Measurements from ENCODE around the gene ARAP1. TPM values are rescaled to one million over a fixed set of nuclear protein-coding genes. Genes with fewer than 3 reads are reported as not detected.

The ARAP1 gene
- total RNA-seq, 1 donor from 2014 or later = 60.2 TPM

DNA sequence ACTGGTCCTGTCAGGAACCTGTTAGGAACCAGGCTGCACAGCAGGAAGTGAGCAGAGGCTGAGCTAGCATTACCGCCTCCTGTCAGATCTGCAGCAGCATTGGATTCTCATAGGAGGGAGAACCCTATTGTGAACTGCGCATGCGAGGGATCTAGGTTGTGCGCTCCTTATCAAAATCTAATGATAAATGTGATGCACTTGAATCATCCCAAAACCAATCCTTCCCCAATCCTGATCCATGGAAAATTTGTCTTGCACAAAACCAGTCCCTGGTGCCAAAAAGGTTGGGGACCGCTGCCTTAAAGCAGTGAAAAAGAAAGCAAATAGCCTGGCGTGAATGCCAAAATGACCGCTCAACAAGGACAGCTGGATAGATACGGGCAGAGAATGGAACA lies 1.9 kb upstream of the ARAP1 start:
- no peak overlapping the region for H3K4me3 ChIP-seq (ENCODE audit: low read depth, low read length)
- TF ChIP-seq, protein P1, sequence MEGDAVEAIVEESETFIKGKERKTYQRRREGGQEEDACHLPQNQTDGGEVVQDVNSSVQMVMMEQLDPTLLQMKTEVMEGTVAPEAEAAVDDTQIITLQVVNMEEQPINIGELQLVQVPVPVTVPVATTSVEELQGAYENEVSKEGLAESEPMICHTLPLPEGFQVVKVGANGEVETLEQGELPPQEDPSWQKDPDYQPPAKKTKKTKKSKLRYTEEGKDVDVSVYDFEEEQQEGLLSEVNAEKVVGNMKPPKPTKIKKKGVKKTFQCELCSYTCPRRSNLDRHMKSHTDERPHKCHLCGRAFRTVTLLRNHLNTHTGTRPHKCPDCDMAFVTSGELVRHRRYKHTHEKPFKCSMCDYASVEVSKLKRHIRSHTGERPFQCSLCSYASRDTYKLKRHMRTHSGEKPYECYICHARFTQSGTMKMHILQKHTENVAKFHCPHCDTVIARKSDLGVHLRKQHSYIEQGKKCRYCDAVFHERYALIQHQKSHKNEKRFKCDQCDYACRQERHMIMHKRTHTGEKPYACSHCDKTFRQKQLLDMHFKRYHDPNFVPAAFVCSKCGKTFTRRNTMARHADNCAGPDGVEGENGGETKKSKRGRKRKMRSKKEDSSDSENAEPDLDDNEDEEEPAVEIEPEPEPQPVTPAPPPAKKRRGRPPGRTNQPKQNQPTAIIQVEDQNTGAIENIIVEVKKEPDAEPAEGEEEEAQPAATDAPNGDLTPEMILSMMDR (conservative IDR thresholded peaks at IDR 0.05; ENCODE audit: low read depth, low read length) = no peak
- no peak for DNase-seq (ENCODE audit: low read depth)

GRCh38 chr11:72753341-72754148 lies 1.3 kb upstream of the ARAP1 start:
- H3K4me3 ChIP-seq (ENCODE audit: low read depth, low read length) = no peak overlapping the region
- TF ChIP-seq, protein P1 (conservative IDR thresholded peaks at IDR 0.05; ENCODE audit: low read depth, low read length) = peak; percentile 27
- DNase-seq (ENCODE audit: low read depth) = no peak

DNA sequence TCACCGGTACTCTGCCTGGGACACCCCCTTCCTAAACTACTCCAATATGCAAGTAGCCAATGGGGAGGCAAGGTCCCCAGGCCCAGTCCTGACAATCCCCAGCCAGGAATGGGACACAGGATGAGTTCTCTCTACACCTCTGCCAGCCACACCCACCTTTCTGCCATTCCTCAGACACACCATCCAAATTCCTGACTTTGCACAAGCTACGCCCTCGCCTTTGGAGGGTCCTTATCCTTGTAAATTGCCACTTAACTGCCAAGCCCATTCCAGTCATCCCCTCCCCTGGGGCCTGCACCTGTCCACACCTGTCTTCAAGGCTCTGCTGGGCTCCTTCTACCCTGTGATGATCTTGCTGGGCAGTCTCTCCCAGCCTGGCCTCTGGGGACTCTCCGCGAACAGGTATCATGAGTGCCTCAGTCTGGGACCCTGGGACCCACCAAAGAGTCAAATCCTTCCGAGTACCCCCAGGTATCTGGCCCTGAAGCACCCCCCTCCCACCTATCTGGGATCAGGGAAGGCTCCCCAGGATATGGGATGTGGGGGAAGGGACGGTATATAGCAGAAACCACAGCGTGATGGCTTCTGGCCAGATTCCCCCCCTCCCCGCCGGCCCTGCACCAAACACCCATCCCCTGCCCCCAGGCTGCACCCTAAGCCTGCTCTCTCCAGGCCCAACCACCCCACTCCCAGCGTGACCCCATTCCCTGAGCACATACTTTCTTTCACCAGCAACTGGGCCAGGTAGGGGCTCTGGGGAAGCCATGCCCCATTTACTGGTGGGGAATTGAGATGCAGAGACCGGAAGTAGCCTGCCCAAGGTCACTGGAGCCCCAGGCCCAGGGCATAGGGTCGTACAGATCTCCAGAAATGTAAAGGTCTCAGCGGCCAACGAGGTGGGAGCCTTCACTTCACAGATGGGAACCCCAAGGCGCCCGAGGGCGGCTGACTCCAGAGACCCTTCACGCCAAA lies 806 bp downstream of the ARAP1 start:
- DNase-seq (ENCODE audit: low read depth) = no peak
- TF ChIP-seq, protein P1 (conservative IDR thresholded peaks at IDR 0.05; ENCODE audit: low read depth, low read length) = no peak
- peak overlapping the region; percentile 68 for H3K4me3 ChIP-seq (ENCODE audit: low read depth, low read length)

DNA sequence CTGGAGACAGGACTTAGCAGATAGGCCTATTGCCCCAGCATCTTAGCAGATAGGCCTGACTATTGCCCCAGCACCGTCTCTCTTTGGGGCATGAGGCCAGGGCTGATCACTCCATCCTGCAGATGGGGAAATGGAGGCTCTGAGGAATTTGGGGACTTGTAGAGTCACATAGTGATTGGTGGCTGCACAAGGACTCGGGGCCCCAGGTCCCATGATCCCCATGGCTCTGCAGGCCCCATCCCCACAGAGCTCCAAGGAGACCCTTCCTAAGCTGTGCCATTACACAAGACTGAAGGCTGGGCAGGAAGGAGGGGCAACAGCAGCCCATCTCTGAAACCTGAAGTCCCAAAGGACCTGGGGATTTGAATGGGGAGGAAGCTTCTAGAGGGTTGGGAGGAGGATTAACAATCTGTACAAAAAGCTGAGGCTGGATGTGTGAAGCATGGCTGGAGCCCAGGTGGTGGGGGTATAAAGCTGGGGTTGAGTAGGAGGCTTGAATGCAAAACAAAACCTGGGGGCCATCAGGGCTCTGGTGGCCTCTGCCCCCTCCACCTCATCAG lies 1.6 kb downstream of the ARAP1 start:
- DNase-seq (ENCODE audit: low read depth) = no peak
- TF ChIP-seq, protein P1 (conservative IDR thresholded peaks at IDR 0.05; ENCODE audit: low read depth, low read length) = no peak
- H3K4me3 ChIP-seq (ENCODE audit: low read depth, low read length) = peak overlapping the region; percentile 68

- no peak overlapping the region for H3K4me3 ChIP-seq (ENCODE audit: low read depth, low read length)
- TF ChIP-seq, protein P1 (conservative IDR thresholded peaks at IDR 0.05; ENCODE audit: low read depth, low read length) = no peak
- no peak for DNase-seq (ENCODE audit: low read depth)
These were observed 2.1 kb downstream of the ARAP1 start for GRCh38 chr11:72750086-72750485.

GRCh38 chr11:72747289-72747855 lies 4.8 kb downstream of the ARAP1 start:
- H3K4me3 ChIP-seq (ENCODE audit: low read depth, low read length) = no peak overlapping the region
- TF ChIP-seq, protein P1 (conservative IDR thresholded peaks at IDR 0.05; ENCODE audit: low read depth, low read length) = no peak
- no peak for DNase-seq (ENCODE audit: low read depth)
